HG02763 (cell line): Measurements from ENCODE around the gene C4orf51.
"Not testable (repeated sequence)": the region's sequence is repeated elsewhere in the genome, so short reads cannot be mapped to it uniquely, and the experiment has no call there.

ENCODE experiments used
- ATAC-seq: cut with Tn5 transposase; IDR thresholded peaks from one replicate; pipeline ENCODE4 v1.9.1; 2021; ENCODE audit warnings: mild to moderate bottlenecking, moderate library complexity; ENCODE audit not compliant: unreplicated experiment

The C4orf51 gene

DNA sequence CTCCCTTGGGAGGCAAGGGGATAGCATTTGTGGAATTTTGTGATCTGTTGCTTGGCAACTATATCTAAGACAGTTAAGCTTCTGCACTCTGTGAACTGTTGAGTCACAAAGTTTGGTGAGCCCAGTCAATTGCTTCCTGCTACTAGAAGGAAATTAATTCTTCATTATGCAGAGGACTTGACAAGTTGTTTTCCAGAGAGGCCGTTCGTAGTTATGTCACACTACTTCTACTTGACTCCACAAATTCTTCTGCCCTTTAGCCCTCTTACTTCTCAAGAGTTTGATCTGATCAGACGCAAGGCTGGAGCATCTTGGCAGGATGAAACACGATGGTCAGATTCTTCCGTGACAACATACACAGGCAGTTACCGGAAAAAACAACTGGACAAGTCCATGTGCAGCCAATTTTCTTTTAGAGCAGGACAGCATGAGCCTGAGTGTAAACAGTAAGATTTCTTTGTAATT is at the start of gene C4orf51:
Gene C4orf51 (plus strand): TSS at position 156 of the 465 bp plus-strand sequence. CDS start 58 bp downstream, at position 214.
- no peak for ATAC-seq

GRCh38 chr4:145635117-145635516 is 44.8 kb upstream of the C4orf51 start:
- ATAC-seq = no peak

GRCh38 chr4:145635630-145636029 is 44.3 kb upstream of the C4orf51 start:
- ATAC-seq = no peak

DNA sequence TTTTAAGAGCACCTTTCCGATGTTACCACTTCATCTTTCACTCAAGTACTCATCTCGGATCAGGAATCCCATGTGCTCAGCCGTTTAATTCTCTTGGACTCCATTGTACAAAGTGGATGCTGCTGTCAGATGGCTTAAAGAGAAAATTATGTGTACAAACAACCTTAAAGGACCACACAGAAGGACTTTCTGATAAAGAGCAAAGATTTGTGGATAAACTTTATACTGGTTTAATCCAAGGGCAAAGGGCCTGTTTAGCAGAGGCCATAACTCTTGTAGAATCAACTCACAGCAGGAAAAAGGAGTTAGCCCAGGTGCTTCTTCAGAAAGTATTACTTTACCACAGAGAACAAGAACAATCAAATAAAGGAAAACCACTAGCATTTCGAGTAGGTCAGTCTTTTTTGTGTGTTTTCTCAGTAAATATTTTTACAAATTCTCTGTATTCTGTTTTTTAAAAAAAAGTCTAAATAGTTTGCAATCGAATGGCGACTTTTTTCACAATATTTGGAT is 40.7 kb upstream of the C4orf51 start:
- no peak for ATAC-seq

DNA sequence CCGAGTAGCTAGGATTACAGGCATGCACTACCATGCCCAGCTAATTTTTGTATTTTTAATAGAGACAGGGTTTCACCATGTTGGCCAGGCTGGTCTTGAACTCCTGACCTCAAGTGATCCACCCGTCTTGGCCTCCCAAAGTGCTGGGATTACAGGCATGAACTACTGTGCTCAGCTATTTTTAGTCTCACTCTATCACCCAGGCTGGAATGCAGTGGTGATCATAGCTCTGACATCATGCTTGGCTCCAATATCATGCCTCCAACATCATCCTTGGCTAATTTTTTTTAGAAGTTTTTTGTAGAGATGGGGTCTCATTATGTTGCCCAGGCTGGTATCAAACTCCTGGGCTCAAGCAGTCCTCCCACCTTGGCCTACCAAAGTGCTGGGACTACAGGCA is 39.7 kb upstream of the C4orf51 start:
- ATAC-seq = not testable (repeated sequence)

- no peak for ATAC-seq
Observed at GRCh38 chr4:145643295-145643694, 36.7 kb upstream of the C4orf51 start.

GRCh38 chr4:145644699-145645098 is 35.2 kb upstream of the C4orf51 start:
- ATAC-seq = no peak

- no peak for ATAC-seq
Observed at GRCh38 chr4:145656156-145656555, 23.8 kb upstream of the C4orf51 start.

- ATAC-seq = no peak
Observed at GRCh38 chr4:145660064-145660463, 19.9 kb upstream of the C4orf51 start.

- no peak for ATAC-seq
Observed at GRCh38 chr4:145663194-145663593, 16.8 kb upstream of the C4orf51 start.

GRCh38 chr4:145665773-145666172 is 14.2 kb upstream of the C4orf51 start:
- ATAC-seq = no peak

DNA sequence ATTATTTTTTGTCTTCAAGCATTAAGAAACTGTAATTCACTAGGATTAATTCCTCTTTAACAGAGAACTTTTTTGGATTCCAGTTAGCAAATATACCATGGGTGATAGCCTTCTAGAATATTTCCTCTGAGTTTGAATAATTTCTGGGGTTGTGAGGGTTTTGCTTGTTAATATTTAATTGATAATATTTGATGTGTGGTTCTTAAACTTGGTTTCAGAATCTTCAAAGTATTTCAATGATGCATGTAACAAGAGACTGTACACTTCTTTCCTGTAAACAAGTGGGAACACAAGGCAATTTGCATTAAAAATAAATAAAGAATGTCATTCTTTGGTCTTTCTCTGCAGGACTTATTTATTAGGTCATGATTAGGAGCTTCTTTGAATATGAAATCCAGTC is 9.5 kb upstream of the C4orf51 start:
- ATAC-seq = no peak

- no peak for ATAC-seq
Observed at GRCh38 chr4:145679520-145679919, 426 bp upstream of the C4orf51 start.

DNA sequence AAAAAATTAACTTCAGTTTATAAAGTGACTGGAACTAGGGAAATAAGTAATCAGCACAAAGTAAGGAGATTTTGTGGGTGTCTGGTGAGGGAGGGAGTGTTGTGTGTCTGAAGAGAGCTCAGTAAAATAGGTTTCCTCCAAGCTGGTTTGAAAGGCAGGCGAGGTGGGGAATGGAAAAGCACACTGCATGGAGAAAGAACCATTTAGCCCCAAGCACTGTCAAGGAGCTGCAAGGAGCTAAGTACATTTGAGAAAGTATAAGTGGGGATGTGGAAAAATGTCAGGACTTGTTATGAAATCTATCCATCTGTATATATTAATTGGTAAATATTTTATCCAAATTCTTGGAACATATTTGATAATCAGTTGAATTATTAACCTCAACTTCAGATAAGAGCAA is 956 bp downstream of the C4orf51 start:
- ATAC-seq = no peak

DNA sequence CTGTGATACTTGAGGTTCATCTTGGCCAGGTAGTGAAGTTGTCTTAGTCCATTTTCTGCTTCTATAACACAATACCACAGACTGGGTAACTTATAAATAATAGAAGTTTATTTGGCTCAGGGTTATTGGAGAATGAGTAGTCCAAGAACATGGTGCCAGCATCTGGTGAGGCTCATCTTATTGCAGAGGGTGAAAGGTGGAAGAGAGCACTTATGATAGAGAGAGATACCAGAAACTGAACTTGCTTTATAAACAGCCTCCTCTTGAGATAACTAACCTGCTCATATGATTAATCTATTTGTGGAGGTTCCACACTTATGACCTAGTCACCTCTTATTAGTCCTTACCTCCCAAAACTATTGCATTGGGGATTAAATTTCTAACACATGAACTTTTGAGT is 1.6 kb downstream of the C4orf51 start:
- no peak for ATAC-seq

DNA sequence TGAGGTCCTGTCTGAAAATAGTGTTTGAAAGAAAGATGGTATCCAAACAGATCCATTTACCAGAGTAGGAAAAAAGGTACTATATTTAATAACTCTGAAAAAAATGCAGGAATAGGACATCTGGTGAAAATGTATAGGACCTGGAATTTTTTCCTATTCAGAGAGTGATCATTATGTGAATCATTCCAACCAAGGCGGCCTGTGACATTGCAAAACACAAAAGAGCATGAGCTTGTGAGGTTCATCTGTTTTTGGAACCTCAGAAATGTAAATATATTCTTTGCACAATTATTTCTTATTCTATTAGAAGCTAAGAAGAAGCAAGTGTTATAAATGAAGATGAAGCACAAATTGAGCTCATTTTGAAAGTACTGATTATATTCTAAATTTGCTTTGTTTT is 2.0 kb downstream of the C4orf51 start:
- ATAC-seq = no peak

GRCh38 chr4:145686991-145687390 is 7.0 kb downstream of the C4orf51 start:
- no peak for ATAC-seq

- no peak for ATAC-seq
Observed at GRCh38 chr4:145690610-145691009, 10.7 kb downstream of the C4orf51 start.

DNA sequence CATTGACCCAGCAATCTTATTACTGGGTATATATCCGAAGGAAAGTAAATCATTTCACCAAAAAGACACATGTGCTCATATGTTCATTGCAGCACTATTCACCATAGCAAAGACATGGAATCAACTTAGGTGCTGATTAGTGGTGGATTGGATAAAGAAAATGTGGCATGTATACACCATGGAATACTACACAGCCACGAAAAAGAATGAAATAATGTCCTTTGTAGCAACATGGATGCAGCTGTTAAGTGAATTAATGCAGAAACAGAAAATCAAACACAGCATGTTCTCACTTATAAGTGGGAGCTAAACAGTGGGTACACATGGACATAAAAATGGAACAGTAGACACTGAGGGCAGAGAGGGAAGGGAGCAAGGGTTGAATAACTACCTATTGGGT is 11.5 kb downstream of the C4orf51 start:
- not testable (repeated sequence) for ATAC-seq

GRCh38 chr4:145694929-145695328 is 15.0 kb downstream of the C4orf51 start:
- ATAC-seq = no peak

GRCh38 chr4:145697332-145697731 is 17.4 kb downstream of the C4orf51 start:
- ATAC-seq = no peak

GRCh38 chr4:145698507-145698906 is 18.6 kb downstream of the C4orf51 start:
- no peak for ATAC-seq

GRCh38 chr4:145703850-145704497 is 24.0 kb downstream of the C4orf51 start:
- ATAC-seq = no peak
